ENCODE measurements around the gene IL17RC. TPM values are rescaled to one million over a fixed set of nuclear protein-coding genes. Genes with fewer than 3 reads are reported as not detected.

The IL17RC gene
- total and polyA plus RNA-seq, 10 donors: 6.6 to 24.6 (median 19.4) TPM

- Histone ChIP-seq H3K36me3 (no peaks in the 10 kb centered on the region), H3K4me3 (no peak overlapping the region), H3K4me1 (peaks cover 10 to 46% (median 30%) of the 10 kb centered on the region in 6 donors), H3K27me3 (replicated peaks in 1 of 7) (peaks cover 0 to 22% (median 0%) of the 10 kb centered on the region in 7 donors), H3K9me3 (no peaks in the 10 kb centered on the region), H3K27ac (no peak overlapping the region)
- 42 to 67% (median 61%) methylated on average over 7 of the region's 7 CpGs for WGBS, 5 donors
- no peak for DNase-seq
- no peak for TF ChIP-seq POLR2AphosphoS5 (IDR thresholded peaks at IDR 0.05)
- TF ChIP-seq POLR2A (IDR thresholded peaks at IDR 0.05): no peak
- TF ChIP-seq CTCF (IDR thresholded peaks at IDR 0.05 in 8 of 11, conservative IDR thresholded peaks at IDR 0.05 in 3 of 11): no peak
- intact Hi-C loops (cut with DNase I; ENCODE audit: low total_unique reads): no loop called here
Observed at GRCh38 chr3:9912294-9912935, 4.5 kb upstream of the IL17RC start.

- Histone ChIP-seq H3K27ac (no peak overlapping the region), H3K27me3 (replicated peaks in 1 of 7) (peaks cover 0 to 22% (median 0%) of the 10 kb centered on the region in 7 donors), H3K36me3 (no peaks in the 10 kb centered on the region), H3K4me3 (no peak overlapping the region), H3K9me3 (no peaks in the 10 kb centered on the region), H3K4me1 (peaks cover 10 to 58% (median 38%) of the 10 kb centered on the region in 6 donors)
- TF ChIP-seq POLR2A (IDR thresholded peaks at IDR 0.05) (no peak), CTCF (IDR thresholded peaks at IDR 0.05 in 8 of 11, conservative IDR thresholded peaks at IDR 0.05 in 3 of 11) (no peak), POLR2AphosphoS5 (IDR thresholded peaks at IDR 0.05) (no peak)
- WGBS, 5 donors: 79 to 92% (median 87%) methylated on average over 4 to 5 of the region's 5 CpGs
- no peak for DNase-seq
- intact Hi-C loops (cut with DNase I; ENCODE audit: low total_unique reads): no loop called here
Observed at GRCh38 chr3:9913601-9914000, 3.3 kb upstream of the IL17RC start.

GRCh38 chr3:9914011-9914410 lies 2.9 kb upstream of the IL17RC start:
- 75 to 88% (median 87%) methylated on average over 1 of the region's 1 CpG for WGBS, 5 donors
- H3K4me1 ChIP-seq: peaks cover 10 to 62% (median 38%) of the 10 kb centered on the region in 6 donors
- peak overlapping the region in 2 of 8 donors; percentile 79 to 84 for H3K27ac ChIP-seq
- intact Hi-C loops (cut with DNase I; ENCODE audit: low total_unique reads): no loop called here
- H3K9me3 ChIP-seq: no peaks in the 10 kb centered on the region
- no peak overlapping the region for H3K4me3 ChIP-seq
- TF ChIP-seq POLR2A (IDR thresholded peaks at IDR 0.05): no peak
- TF ChIP-seq POLR2AphosphoS5 (IDR thresholded peaks at IDR 0.05): no peak
- no peak for TF ChIP-seq CTCF (IDR thresholded peaks at IDR 0.05 in 8 of 11, conservative IDR thresholded peaks at IDR 0.05 in 3 of 11)
- DNase-seq: no peak
- peaks cover 0 to 22% (median 0%) of the 10 kb centered on the region in 7 donors for H3K27me3 ChIP-seq (replicated peaks in 1 of 7)
- no peaks in the 10 kb centered on the region for H3K36me3 ChIP-seq

- H3K27me3 ChIP-seq (replicated peaks in 1 of 7): peaks cover 0 to 22% (median 0%) of the 10 kb centered on the region in 7 donors
- intact Hi-C loops (cut with DNase I; ENCODE audit: low total_unique reads): no loop called here
- no peak for TF ChIP-seq CTCF (IDR thresholded peaks at IDR 0.05 in 8 of 11, conservative IDR thresholded peaks at IDR 0.05 in 3 of 11)
- no peak for TF ChIP-seq POLR2A (IDR thresholded peaks at IDR 0.05)
- TF ChIP-seq POLR2AphosphoS5 (IDR thresholded peaks at IDR 0.05): no peak
- DNase-seq: peak; percentile 69
- H3K9me3 ChIP-seq: no peaks in the 10 kb centered on the region
- no peaks in the 10 kb centered on the region for H3K36me3 ChIP-seq
- WGBS, 5 donors: 11 to 37% (median 29%) methylated on average over 11 to 15 of the region's 15 CpGs
- H3K4me3 ChIP-seq: peak overlapping the region; percentile 47 to 84 (median 56)
- H3K4me1 ChIP-seq: peaks cover 10 to 62% (median 38%) of the 10 kb centered on the region in 6 donors
- H3K27ac ChIP-seq: peak overlapping the region in 7 of 8 donors; percentile 78 to 86 (median 81)
Observed at GRCh38 chr3:9914559-9915253, 2.2 kb upstream of the IL17RC start.
